HCT116 (cell line): ENCODE results near the gene PPP2R5B. TPM values are rescaled to one million over a fixed set of nuclear protein-coding genes. Genes with fewer than 3 reads are reported as not detected.
A peak's percentile ranks its signal among the peaks of the same experiment; 100 is the strongest.

Experiments used
- ATAC-seq: fragments of 200-7000 bp; cut with Tn5 transposase; 2 replicates; pipeline ENCODE4 v1.9.1; 2020; ENCODE audit warnings: mild to moderate bottlenecking, moderate library complexity
- BruUV-seq: library from RNA; stranded (reverse); fragments of 400-500 nt; replicated peaks from 2 replicates; lab custom pipeline; 2021; lab: Mats Ljungman, UMichigan
- CTCF ChIA-PET: fragments of 300-600 bp; sonication (Branson Sonifier 250); formaldehyde crosslinking; loops from one replicate; lab custom pipeline; 2021; ENCODE audit warnings: antibody characterized with exemption; lab: Charles Lee
- POLR2A ChIA-PET: fragments of 300-600, 350-600 bp; sonication (Branson Sonifier 250); formaldehyde crosslinking; loops from one replicate; lab custom pipeline; 2021; ENCODE audit warnings: antibody characterized with exemption; lab: Charles Lee
- RAD21 ChIA-PET, 2 experiments: fragments of 300-600 bp; sonication (Branson Sonifier 250); formaldehyde crosslinking; loops; one replicate each; lab custom pipeline; 2023; ENCODE audit warnings: low total read pairs in 2 of 2; ENCODE audit not compliant: uncharacterized antibody in 2 of 2, unreplicated experiment in 2 of 2, low non-redundant PET in 1 of 2; lab: Charles Lee
- DNase-seq: peaks from one replicate; pipeline ENCODE4 v3.0.0-alpha.2; 2010; ENCODE audit warnings: low read depth, low spot score
- H2AFZ ChIP-seq: fragments of 200-600 bp; shearing (Covaris generic), sonication (generic); 2 replicates; pipeline ENCODE4 v1.6.1; 2017; ENCODE audit warnings: low read depth, mixed run types, mixed read lengths, antibody characterized with exemption, low read length; ENCODE audit not compliant: poor library complexity, severe bottlenecking
- H3K27ac ChIP-seq: 2 replicates; pipeline ENCODE4 v1.5.1; 2012; ENCODE audit warnings: low read depth, low read length
- H3K27me3 ChIP-seq: fragments of 200-600 bp; sonication (generic); 2 replicates; pipeline ENCODE4 v1.6.1; 2016; ENCODE audit warnings: mixed run types, low read length, mixed read lengths; ENCODE audit not compliant: insufficient read depth
- H3K36me3 ChIP-seq, 2 experiments: fragments of 200-500 bp in 1 of 2; fragments of 200-600 bp in 1 of 2; sonication (Bioruptor generic) in 1 of 2; sonication (generic) in 1 of 2; 2 replicates each; pipeline versions ENCODE4 v1.5.1 to v1.6.1; 2014 to 2016; ENCODE audit warnings: low read length in 2 of 2, inconsistent platforms in 1 of 2, mixed read lengths in 1 of 2, mixed run types in 1 of 2; ENCODE audit not compliant: insufficient read depth in 2 of 2, control insufficient read depth in 1 of 2
- H3K4me1 ChIP-seq, 2 experiments: fragments of 200-600 bp in 1 of 2; sonication (generic) in 1 of 2; 2 replicates each; pipeline versions ENCODE4 v1.5.1 to v1.6.1; 2012 to 2017; ENCODE audit warnings: low read length in 2 of 2, inconsistent platforms in 1 of 2, mild to moderate bottlenecking in 1 of 2, mixed read lengths in 1 of 2, mixed run types in 1 of 2, moderate library complexity in 1 of 2; ENCODE audit not compliant: insufficient read depth in 2 of 2, control insufficient read depth in 1 of 2
- H3K4me2 ChIP-seq: fragments of 200-600 bp; sonication (generic); 2 replicates; pipeline ENCODE4 v1.6.1; 2017; ENCODE audit warnings: mixed run types, low read length, mixed read lengths
- H3K4me3 ChIP-seq, 2 experiments: fragments of 200-600 bp in 1 of 2; sonication (generic) in 1 of 2; replicated peaks in 1 of 2; 2 replicates each; pipeline ENCODE4 v1.5.1; 2011 to 2016; ENCODE audit warnings: low read length in 2 of 2, control low read depth in 1 of 2, low read depth in 1 of 2, mild to moderate bottlenecking in 1 of 2, mixed read lengths in 1 of 2, mixed run types in 1 of 2
- H3K79me2 ChIP-seq: fragments of 200-600 bp; sonication (generic); 2 replicates; pipeline ENCODE4 v1.6.1; 2017; ENCODE audit warnings: mild to moderate bottlenecking, mixed run types, low read length, moderate library complexity, mixed read lengths; ENCODE audit not compliant: insufficient read depth
- H3K9ac ChIP-seq: fragments of 200-600 bp; sonication (generic); 2 replicates; pipeline ENCODE4 v1.6.1; 2016; ENCODE audit warnings: low read length, mixed read lengths
- H3K9me2 ChIP-seq: fragments of 200-600 bp; sonication (generic), shearing (Covaris generic); 2 replicates; pipeline ENCODE4 v1.6.1; 2017; ENCODE audit warnings: mixed run types, mild to moderate bottlenecking, moderate library complexity; ENCODE audit not compliant: insufficient read depth
- H3K9me3 ChIP-seq, 2 experiments: fragments of 200-500 bp in 1 of 2; fragments of 200-600 bp in 1 of 2; sonication (Bioruptor generic) in 1 of 2; sonication (generic) in 1 of 2; 2 replicates each; pipeline ENCODE4 v1.6.1; 2014 to 2017; ENCODE audit warnings: low read length in 2 of 2, mixed read lengths in 2 of 2, inconsistent platforms in 1 of 2, low read depth in 1 of 2, mild to moderate bottlenecking in 1 of 2, mixed run types in 1 of 2, moderate library complexity in 1 of 2; ENCODE audit not compliant: control insufficient read depth in 1 of 2, insufficient read depth in 1 of 2
- H4K20me1 ChIP-seq: fragments of 200-600 bp; sonication (generic), shearing (Covaris generic); 2 replicates; pipeline ENCODE4 v1.6.1; 2017; ENCODE audit warnings: mixed run types, mild to moderate bottlenecking, moderate library complexity; ENCODE audit not compliant: insufficient read depth
- CBX3 ChIP-seq: IDR thresholded peaks from 2 replicates; pipeline ENCODE4 v1.6.1; 2012; ENCODE audit warnings: low read depth
- EGR1 ChIP-seq: IDR thresholded peaks from 2 replicates; pipeline ENCODE4 v1.6.1; 2012; ENCODE audit warnings: low read depth
- ELF1 ChIP-seq: IDR thresholded peaks from 2 replicates; pipeline ENCODE4 v1.6.1; 2012; ENCODE audit warnings: low read depth, borderline replicate concordance
- EZH2 ChIP-seq: fragments of 200-600 bp; sonication (generic); IDR thresholded peaks from 2 replicates; pipeline ENCODE4 v1.6.1; 2017; ENCODE audit warnings: antibody characterized with exemption, mixed run types
- JUND ChIP-seq: IDR thresholded peaks from 2 replicates; pipeline ENCODE4 v1.6.1; 2012
- POLR2A ChIP-seq: IDR thresholded peaks from 2 replicates; pipeline ENCODE4 v1.7.0; 2011; ENCODE audit warnings: borderline replicate concordance; ENCODE audit not compliant: insufficient read depth, insufficient read length; ENCODE audit errors: extremely low read depth
- RAD21 ChIP-seq: IDR thresholded peaks from 2 replicates; pipeline ENCODE4 v1.6.1; 2012; ENCODE audit warnings: low read depth, mild to moderate bottlenecking
- REST ChIP-seq: IDR thresholded peaks from 2 replicates; pipeline ENCODE4 v1.6.1; 2012; ENCODE audit warnings: low read depth
- SIN3A ChIP-seq: IDR thresholded peaks from 2 replicates; pipeline ENCODE4 v1.6.1; 2012; ENCODE audit warnings: low read depth
- SP1 ChIP-seq: IDR thresholded peaks from 2 replicates; pipeline ENCODE4 v1.6.1; 2012; ENCODE audit warnings: low read depth
- SRF ChIP-seq: IDR thresholded peaks from 2 replicates; pipeline ENCODE4 v1.6.1; 2012; ENCODE audit warnings: low read depth
- YY1 ChIP-seq: IDR thresholded peaks from 2 replicates; pipeline ENCODE4 v1.6.1; 2011; ENCODE audit warnings: low read length, low read depth, moderate library complexity, mild to moderate bottlenecking; ENCODE audit not compliant: insufficient replicate concordance; ENCODE audit errors: extremely low read depth
- ZFX ChIP-seq: fragments of 450-650 bp; IDR thresholded peaks from 2 replicates; pipeline ENCODE4 v1.6.1; 2017
- intact Hi-C: fragments of 100-400 bp; cut with micrococcal nuclease; formaldehyde crosslinking; loops from 2 replicates; pipeline ENCODE4 v1.10.0; 2022
- total RNA-seq: library from RNA; stranded (reverse); gene quantifications from one replicate; pipeline ENCODE4 v1.2.1, GENCODE V29; 2021; ENCODE audit not compliant: unreplicated experiment
- TF ChIP-seq, protein P1 (sequence below): IDR thresholded peaks from 2 replicates; pipeline ENCODE4 v1.6.1; 2012
- TF ChIP-seq, protein P2 (sequence below), 3 experiments: fragments of 200-600 bp in 1 of 3; sonication (generic) in 1 of 3; IDR thresholded peaks in 2 of 3; conservative IDR thresholded peaks in 1 of 3; 2 replicates each; pipeline ENCODE4 v1.5.1; 2012 to 2017; ENCODE audit warnings: low read depth in 2 of 3, low read length in 2 of 3, antibody characterized with exemption in 1 of 3, borderline replicate concordance in 1 of 3, control low read depth in 1 of 3, mild to moderate bottlenecking in 1 of 3, mixed read lengths in 1 of 3, mixed run types in 1 of 3, moderate library complexity in 1 of 3; ENCODE audit not compliant: insufficient read depth in 1 of 3

The PPP2R5B gene
- total RNA-seq, 1 experiment from 2014 or later = 10.9 TPM

GRCh38 chr11:64887757-64888405 is 36.6 kb upstream of the PPP2R5B start (continued):
- TF ChIP-seq RAD21 = peak; percentile 63
- TF ChIP-seq YY1 = no peak
- TF ChIP-seq ELF1 = no peak
- no peak for TF ChIP-seq EZH2
- TF ChIP-seq JUND = no peak
- TF ChIP-seq REST = no peak
- TF ChIP-seq POLR2A = peak; percentile 40
- TF ChIP-seq ZFX = peak; percentile 41; the same call in 1 of the 2 replicates
- no peak for TF ChIP-seq SRF
- TF ChIP-seq, protein P1, sequence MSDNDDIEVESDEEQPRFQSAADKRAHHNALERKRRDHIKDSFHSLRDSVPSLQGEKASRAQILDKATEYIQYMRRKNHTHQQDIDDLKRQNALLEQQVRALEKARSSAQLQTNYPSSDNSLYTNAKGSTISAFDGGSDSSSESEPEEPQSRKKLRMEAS = no peak
- no peak for TF ChIP-seq CBX3

GRCh38 chr11:64888406-64888728 is 36.1 kb upstream of the PPP2R5B start:
- no peaks in the 10 kb centered on the region for H3K36me3 ChIP-seq
- peak overlapping the region; percentile 99 for H2AFZ ChIP-seq
- ATAC-seq (no peak), DNase-seq (no peak)
- no peak for TF ChIP-seq EGR1
- TF ChIP-seq, protein P2, sequence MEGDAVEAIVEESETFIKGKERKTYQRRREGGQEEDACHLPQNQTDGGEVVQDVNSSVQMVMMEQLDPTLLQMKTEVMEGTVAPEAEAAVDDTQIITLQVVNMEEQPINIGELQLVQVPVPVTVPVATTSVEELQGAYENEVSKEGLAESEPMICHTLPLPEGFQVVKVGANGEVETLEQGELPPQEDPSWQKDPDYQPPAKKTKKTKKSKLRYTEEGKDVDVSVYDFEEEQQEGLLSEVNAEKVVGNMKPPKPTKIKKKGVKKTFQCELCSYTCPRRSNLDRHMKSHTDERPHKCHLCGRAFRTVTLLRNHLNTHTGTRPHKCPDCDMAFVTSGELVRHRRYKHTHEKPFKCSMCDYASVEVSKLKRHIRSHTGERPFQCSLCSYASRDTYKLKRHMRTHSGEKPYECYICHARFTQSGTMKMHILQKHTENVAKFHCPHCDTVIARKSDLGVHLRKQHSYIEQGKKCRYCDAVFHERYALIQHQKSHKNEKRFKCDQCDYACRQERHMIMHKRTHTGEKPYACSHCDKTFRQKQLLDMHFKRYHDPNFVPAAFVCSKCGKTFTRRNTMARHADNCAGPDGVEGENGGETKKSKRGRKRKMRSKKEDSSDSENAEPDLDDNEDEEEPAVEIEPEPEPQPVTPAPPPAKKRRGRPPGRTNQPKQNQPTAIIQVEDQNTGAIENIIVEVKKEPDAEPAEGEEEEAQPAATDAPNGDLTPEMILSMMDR (IDR thresholded peaks at IDR 0.05 in 2 of 3, conservative IDR thresholded peaks at IDR 0.05 in 1 of 3; ENCODE audit: borderline replicate concordance in 1 of 3, insufficient read depth in 1 of 3, low read depth in 2 of 3, low read length in 2 of 3) = no peak
- TF ChIP-seq SP1 = no peak
- TF ChIP-seq SIN3A = no peak
- TF ChIP-seq, protein P1 = no peak
- peak overlapping the region; percentile 40; the same call in 1 of the 2 replicates for H3K27ac ChIP-seq
- peak overlapping the region; percentile 54 for H3K9ac ChIP-seq
- peak overlapping the region in 1 of 2 experiments; percentile 51; a peak in 3 of 4 replicates for H3K4me3 ChIP-seq
- no peaks in the 10 kb centered on the region for H3K27me3 ChIP-seq
- no peaks in the 10 kb centered on the region for H4K20me1 ChIP-seq
- H3K79me2 ChIP-seq = no peaks in the 10 kb centered on the region
- ChIA-PET CTCF (interaction anchor here (0.6 to 10.8 kb wide), 17 partner anchors 9 to 119 kb away, joined by 3 to 112 read pairs (median 4); partner anchors contain the start of genes BATF2, CDC42BPG, EHD1 and PPP2R5B), POLR2A (interaction anchor here (1.0 to 1.4 kb wide), 2 partner anchors 33 to 39 kb away, joined by 3 to 9 read pairs; no protein-coding TSS in a partner anchor), RAD21 (interaction anchor here (0.7 to 1.2 kb wide), 3 partner anchors 40 to 41 kb away, joined by 3 to 4 read pairs (median 3); no protein-coding TSS in a partner anchor)
- peak overlapping the region; percentile 89 for H3K4me2 ChIP-seq
- no peaks in the 10 kb centered on the region for H3K9me2 ChIP-seq
- intact Hi-C loops = loop anchor here (5.0 kb wide), 1 partner anchor 101 kb away; no protein-coding TSS in a partner anchor
- no TSS peak for BruUV-seq
- peaks cover 7 to 34% of the 10 kb centered on the region in 2 experiments; a peak in 3 of 4 replicates for H3K4me1 ChIP-seq
- no peaks in the 10 kb centered on the region for H3K9me3 ChIP-seq
